NCI-H2171 (cell line): ENCODE results near the gene UTY.

Experiments
- DNase-seq: peaks from one replicate; lab custom pipeline; 2025; lab: John Stamatoyannopoulos, UW

Gene UTY

DNA sequence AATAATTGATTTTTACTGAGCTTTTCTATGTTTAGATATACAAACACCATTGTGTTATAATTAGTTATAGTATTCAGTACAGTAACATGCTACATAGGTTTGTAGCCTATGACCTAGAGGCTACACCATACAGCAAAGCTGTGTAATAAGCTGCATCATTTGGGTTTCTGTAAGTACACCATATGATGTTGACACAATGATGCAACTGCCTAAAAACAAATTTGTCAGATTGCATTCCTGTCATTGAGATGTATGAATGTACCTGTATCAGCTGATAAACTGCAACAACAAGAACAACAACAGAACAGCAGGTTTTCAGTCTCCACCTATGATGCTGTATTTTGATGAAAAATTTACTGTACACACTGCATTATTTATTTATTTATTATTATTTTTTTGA is 64.3 kb downstream of the UTY start:
- DNase-seq, result no peak

DNA sequence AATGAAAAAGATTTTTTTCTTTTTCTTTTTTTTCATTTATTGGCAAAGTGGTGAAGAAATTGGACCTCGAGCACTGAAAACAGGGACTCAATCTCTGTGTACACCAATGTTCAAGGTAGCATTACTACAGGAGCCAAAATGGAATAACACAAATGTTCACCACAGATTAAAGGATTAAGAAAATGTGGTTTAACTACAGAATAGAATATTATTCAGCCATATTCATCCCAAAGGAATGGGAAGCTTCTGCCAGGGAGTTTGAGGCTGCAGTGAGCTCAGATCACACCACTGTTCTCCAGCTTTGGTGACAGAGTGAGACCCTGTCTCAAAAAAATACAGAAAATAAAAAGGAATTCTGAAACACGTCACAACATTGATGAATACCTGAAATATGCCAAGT is 81.0 kb downstream of the UTY start:
- no peak for DNase-seq

DNA sequence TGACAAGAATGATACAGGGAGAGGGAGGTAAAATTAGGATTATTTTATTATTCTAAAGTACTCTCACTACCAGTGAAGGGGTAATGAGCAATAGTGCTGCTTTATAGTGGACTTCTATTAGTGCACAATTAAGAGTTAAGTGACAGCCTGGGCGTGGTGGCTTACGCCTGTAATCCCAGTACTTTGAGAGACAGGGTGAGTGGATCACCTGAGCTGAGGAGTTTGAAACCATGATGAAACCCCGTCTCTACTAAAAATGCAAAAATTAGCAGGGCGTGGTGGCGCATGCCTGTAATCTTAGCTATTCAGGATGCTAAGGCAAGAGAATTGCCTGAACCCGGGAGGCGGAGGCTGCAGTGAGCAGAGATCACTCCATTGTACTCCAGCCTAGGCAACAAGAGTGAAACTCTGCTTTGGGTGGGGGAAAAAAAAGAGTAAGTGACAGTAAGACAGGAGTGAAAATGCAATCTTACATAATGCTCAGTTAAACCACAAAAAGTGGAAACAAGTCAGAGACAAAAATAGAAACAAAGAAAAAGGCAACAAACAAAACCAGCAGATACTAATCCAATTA is 98.6 kb downstream of the UTY start:
- DNase-seq, result no peak

DNA sequence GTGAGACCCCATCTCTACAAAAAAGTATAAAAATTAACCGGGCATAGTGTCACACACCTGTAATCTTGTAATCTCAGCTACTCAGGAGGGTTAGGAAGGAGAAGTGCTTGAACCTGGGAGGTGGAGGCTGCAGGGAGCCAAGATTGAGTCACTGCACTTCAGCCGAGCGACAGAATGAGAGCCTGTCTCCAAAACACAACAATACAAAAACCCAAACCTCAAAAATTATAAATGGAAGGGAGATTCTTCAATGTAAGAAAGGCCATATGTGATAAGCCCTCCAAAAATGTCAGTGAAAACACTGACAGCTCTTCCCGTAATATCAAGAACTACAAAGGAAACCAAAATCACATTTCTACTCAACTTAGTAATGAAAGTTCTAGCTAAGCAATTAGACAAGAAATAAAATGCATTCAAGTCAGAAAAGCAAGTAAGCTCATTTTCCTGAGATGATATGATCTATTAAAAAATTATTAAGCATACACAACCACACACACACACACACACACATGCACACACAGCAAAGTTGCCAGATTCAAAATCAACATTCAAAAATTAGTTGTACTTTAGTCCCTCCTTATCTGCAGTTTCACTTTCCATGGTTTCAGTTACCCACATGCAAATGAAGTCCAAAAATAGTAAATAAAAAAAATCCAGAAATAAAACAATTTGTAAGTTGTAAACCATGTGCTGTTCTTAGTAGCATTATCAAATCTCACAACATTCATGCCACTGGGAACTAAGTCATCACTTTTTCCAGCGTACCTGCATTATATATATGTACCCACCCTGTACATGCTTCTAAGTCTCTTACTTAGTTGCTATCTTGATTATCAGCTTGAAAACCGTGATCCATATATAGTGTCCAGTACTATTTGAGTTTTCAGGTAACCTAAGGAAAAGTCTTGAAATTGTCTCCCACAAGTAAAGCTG is 108.7 kb downstream of the UTY start:
- no peak for DNase-seq

DNA sequence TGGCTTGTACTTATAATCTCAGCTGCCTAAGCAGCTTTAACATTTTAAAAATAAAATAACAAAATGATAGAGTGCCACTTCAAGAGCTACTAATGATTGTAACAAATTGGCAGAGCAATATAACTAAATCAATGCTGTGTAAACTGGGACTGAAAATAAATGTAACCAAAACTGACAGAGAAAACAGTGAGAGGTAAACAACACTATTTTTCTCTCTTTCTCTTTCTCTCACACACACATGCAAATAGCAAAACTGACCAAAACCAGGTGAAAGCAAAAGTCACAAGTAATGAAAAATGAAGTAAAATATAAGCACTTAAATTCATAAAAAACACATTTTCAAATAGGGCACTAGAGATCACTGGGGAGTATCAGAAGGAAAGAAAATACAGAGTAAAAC is 109.6 kb downstream of the UTY start:
- no peak for DNase-seq

DNA sequence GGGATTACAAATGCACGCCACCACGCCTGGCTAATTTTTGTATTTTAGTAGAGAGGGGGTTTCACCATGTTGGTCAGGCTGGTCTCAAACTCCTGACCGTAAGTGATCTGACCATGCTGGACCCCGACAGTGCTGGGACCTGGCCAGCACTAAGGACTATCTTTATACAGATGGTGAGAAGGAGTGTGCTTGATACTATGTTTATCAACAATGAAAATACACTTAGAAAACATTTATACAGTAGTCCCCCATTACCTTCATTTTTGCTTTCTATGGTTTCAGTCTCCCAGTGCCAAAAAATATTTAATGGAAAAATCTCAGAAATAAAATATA is 111.4 kb downstream of the UTY start:
- no peak for DNase-seq

DNA sequence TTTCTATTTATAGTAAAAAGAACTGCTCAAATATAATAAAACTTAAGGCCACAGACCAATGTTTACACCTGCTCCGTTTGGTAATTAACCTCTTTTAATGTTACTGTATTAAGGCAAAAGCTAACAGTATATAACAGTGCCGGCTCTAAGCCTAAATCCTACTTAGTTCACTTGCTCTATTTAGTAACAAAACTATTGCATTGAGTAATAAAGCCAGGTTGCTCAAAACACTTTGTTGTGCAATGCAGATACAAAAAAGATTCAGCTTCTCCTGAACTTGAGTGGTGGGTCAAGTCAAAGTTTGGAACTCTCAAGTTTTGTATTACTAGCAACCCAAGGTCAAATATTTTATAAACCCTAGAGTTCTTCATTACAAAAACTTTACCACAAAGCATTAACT is 116.2 kb downstream of the UTY start:
- no peak for DNase-seq

DNA sequence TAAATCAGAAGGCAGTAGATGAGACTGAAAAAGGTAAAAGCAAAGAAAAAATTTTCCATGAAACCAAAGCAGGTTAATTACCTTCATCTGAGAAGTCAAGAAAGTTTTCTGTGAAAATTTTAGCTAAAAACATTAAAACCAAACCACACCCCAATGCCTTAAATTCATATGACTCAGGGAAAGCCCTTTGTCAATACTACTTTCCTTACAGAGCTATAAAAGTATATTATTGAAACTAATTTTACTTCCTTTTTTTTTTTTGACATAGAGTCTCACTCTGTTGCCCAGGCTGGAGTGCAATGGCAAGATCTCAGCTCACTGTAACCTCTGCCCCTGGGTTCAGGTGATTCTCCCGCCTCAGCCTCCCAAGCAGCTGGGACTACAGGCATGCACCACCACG is 117.2 kb downstream of the UTY start:
- no peak for DNase-seq

DNA sequence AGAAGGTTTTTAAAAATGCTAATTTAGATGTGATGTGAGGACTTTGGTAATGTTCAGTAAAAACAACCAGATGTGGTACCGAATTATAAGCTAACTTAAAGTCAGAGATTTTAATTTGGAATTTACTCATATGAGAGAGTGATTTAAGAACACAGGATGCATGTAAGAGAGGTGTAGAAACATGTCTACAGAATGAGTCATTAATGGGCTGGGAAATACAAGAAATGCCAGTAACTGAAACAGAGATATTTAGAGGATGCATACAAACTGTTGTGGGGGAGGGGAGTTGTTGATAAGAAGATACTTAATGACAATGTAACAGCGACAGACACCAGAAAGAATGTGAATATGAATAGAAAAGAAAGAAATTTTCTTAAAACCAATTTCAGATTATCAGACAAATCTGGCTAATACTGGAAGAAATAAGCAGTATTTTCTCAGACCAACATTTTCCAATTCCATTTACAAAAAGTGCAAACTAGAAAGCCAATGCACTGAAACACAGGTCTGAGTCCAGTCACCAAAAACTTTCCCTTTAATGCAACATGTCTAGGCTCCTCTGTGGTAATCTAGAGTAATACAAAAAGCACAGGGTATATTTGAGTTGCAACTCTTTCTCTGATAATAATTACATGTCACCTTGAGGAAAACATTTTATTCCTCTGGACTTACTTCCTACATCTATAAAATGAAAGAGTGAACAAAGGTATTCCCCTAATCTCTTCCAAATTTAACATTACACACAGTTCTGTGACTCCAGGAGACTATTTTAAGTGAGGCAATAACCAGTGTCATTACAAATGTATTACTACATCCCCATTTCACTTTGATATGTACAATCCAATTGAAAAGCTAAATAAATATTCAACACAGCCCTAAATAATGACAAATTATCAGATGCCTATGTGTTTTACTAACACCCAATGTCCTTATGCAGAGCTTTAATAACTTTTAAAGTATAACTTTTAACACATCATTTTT is 117.9 kb downstream of the UTY start:
- no peak for DNase-seq

DNA sequence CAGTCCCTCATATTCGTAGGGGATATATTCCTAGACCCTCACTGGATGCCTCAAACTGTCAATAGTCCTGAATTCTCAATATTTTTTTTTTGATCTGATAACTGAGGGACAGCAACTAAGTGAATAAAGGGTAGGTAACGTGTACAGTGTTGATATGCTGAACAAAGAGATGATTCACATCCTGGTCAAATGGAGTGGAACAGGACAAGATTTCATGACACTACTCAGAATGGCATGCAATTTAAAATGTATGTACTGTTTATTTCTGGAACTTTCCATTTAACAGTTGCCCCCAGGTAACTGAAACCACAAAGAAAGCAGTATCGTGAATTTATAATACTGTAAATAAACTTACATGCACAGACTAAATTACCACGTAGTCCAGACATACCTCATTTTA is 128.4 kb downstream of the UTY start:
- no peak for DNase-seq

DNA sequence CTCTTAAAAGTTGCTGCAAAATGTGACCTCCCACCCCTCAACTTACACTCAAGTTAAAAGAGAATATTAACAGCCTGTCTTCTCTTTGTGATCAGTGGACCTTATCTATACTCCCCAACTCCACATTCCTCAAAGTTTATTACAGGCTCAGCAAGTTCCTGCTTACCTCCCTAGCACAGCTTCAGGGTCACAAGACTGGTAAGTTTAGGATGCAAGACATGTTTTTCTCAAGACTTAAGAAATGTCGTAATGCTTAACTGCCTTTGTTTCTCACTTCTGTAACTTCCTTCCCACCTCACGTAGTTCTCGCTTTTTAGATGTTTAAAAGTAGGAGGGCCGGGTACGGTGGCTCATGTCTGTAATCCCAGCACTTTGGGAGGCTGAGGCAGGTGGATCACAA is 132.7 kb downstream of the UTY start:
- DNase-seq, result no peak

DNA sequence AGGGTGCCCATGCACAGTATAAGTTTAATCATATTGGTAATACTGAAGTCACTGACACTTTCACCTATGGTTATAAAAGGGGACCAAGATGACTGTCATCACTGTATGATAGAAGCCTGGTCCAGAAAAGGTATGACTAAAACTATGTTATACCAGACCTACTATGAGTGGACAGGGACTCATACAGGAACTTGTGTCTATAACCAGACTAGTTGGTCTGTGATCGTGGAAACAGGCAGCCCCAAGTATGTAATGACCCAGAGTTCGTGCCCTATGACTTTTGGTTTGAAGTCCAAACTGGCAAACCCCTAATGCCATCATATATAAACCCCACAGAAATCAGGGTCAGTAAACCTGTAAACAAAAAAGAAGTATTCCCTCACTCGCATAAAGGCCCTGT is 134.3 kb downstream of the UTY start:
- no peak for DNase-seq

DNA sequence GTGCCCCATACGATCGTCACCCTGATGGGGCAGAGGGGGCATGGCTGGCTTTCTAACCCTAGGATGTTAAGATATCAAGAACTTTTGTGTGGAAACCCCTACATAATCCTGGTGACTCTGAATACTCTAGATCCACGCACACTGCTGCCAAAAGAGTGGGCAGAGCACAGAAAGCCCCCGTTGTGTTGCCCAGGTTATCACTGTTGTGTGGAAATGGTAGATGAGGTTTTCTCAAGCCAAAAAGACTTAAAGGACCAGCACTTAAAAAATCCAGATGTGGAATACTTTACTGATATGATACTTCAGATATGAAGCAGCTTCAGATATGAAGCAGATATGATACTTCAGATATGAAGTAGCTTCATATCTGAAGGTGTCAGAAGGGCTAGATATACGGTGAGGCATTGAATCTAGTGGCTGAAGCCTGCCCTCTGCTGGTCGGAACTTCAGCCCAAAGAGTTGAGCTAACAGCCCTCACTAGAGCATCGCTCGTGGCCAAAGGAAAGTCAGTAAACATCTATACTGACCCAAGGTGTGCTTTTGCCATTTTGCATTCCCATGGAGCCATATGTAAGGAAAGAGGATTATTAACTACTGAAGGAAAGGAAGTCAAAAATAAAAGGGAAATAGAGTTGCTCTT is 136.4 kb downstream of the UTY start:
- DNase-seq, result no peak

DNA sequence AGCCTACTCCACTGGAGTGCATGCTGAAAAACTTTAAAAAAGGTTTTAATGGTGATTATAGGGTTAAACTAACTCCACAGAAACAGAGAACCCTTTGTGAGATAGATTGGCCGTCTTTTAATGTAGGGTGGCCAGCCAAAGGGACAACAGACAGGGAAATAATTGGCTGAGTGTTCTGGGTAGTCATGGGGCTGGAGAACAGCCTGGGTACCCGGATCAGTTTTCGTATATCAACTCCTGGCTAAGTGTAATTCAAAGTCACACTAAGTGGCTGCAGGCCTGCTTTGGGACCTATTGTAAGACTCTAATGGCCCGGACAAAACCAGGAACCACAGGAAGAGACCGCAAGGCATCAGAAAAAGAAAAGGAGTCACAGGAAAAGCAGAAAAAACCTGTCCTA is 139.9 kb downstream of the UTY start:
- DNase-seq, result no peak

DNA sequence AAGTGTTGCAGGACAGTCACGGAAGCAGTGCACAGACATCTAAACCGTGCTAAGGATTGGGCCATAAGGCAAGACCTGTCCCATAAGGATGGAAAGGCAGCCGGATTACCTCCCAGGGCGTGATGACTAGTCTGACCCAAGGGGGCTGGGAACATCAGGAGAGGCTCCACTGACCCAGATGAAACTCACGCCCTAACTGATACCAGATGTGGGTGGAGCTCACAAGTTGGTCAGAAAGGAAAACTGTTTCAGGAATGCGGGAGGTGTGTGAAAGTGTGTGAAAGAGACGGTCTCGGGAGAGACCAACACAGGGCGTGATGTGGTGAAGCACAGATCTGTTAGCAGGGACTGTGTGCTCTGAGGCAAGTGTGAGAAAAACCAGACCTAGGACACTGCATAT is 140.5 kb downstream of the UTY start:
- DNase-seq, result no peak

DNA sequence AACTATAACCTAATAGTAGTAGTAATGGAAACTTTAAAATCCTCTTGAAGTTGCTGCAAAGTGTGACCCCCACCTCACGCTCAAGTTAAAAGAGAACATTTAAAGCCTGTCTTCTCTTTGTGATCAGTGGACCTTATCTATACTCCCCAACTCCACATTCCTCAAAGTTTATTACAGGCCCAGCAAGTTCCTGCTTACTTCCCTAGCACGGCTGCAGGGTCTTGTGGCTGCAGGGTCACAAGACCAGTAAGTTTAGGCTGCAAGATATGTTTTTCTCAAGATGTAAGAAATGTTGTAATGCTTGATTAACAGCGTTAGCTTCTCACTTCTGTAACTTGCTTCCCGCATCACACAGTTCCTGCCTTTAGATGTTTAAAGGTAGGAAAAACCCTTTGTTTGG is 141.1 kb downstream of the UTY start:
- no peak for DNase-seq

DNA sequence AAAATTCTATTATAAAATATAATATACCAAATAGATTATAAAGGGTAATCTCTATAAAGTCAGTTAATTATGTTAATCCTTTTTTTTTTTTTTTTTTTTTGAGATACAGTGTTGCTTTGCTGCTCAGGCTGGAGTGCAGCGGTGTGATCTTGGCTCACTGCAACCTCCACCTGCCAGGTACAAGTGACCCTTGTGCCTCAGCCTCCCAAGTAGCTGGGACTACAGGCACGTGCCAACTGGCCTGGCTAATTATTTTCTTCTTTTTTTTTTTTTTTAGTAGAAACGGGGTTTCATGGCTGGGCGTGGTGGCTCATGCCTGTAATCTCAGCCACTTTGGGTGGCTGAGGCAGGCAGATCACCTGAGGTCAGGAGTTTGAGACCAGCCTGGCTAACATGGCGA is 141.9 kb downstream of the UTY start:
- DNase-seq, result no peak

DNA sequence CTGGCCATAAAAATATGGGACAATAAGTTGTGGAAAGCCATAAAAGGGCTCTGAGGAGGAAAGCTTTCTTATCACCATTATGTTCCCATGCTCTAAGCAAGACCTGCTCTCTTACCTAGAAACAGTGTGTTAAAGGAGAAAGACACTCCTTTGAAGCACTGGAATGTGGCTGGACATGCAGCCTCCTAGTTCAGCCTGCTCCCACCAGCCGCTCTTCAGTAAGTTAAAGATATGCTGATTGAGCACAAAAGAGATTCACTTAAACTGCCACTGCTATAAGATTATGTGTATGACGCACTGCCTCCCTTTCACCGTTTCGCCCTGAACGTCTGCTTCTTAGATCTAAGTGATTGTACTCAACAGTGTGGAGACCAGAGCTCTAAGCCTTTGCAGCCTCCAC is 146.0 kb downstream of the UTY start:
- no peak for DNase-seq

DNA sequence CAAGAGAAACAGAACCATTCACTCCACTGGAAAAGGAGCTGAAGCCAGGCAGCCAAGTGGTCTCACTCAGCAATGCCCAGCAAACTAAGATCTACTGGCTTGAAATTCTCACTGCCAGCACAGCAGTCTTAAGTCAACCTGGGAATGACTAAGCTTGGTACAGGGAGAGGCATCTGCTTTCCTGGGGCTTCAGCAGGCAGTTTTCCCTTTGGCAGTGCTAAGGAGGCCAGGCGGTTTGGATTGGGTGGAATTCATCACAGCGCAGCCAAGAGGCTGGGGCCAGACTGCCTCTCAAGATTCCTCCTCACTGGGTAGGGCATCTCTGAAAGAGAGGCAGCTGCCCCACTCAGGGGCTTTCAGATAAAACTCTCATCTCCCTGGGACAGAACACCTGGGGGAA is 149.2 kb downstream of the UTY start:
- no peak for DNase-seq

DNA sequence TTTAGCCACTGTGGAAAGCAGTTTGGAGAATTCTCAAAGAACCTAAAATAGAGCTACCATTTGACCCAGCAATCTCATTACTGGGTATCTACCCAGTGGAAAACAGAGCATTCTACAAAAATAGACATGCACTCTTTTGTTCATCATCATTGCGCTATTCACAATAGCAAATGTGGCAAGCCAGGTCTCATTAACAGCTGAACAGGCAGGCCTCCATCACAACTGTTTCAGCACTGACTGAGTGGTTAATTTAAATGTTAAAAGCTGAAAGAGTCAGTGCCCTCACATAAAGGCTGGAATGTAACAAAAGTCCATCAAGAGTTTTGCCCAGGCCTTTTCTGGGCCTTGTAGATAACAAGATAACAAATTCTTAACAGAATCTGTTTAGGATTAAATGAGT is 166.9 kb downstream of the UTY start:
- DNase-seq, result no peak

DNA sequence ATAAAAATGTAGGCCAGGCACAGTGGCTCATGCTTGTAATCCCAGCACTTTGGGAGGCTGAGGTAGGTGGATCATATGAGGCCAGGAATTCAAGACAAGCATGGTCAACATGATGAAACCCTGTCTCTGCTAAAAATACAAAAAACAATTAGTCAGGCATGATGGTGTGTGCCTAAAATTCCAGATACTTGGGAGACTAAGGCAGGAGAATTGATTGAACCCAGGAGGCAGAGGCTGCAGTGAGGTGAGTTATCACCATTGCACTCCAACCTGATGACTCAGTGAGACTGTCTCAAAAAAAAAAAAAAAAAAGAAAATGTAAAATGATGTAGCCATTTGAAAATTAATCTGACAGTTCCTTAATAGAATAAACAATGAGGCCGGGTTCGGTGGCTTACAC is 171.9 kb downstream of the UTY start:
- no peak for DNase-seq

DNA sequence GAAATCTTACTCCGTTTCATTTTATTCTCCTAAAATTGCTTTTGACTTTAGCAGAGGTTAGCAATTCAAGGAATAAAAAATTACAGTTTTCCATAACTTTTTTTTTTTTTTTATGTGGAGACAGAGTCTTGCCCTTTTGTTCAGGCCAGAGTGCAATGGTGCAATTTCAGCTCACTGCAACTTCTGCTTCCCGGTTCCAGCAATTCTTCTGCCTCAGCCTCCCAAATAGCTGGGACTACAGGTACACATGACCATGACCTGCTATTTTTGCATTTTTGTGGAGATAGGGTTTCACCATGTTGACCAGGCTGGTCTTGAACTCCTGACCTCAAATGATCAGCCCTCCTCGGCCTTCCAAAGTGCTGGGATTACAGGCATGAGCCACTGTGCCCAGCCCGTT is 179.0 kb downstream of the UTY start:
- DNase-seq, result no peak
